ENCODE measurements around the gene FBXW12.

- TF ChIP-seq EZH2 (IDR thresholded peaks at IDR 0.05) (no peak), POLR2AphosphoS5 (IDR thresholded peaks at IDR 0.05; ENCODE audit: borderline replicate concordance, low read depth, low read length) (no peak), FOXP2 (optimal IDR thresholded peaks at IDR 0.05; ENCODE audit: control extremely low read depth, extremely low read length, insufficient read depth) (no peak)
These were observed 48.5 kb downstream of the FBXW12 start for GRCh38 chr3:48420561-48420960.

Data from SK-N-MC (cell line).